Tibial artery (tissue), 4 donors: ENCODE data around the gene TMEM202.

ENCODE experiments used
- DNase-seq, 2 donors: peaks; one replicate each; pipeline ENCODE4 v3.0.0-alpha.2; 2019
- H3K27ac ChIP-seq, 2 donors: fragments of 200-600 bp; sonication (generic) in 1 of 2; 1 replicate in 1 of 2; 2 replicates in 1 of 2; pipeline ENCODE4 v1.5.1; 2018 to 2019; ENCODE audit warnings: mild to moderate bottlenecking in 1 of 2
- H3K27me3 ChIP-seq, 2 donors: fragments of 200-600 bp; sonication (generic) in 1 of 2; one replicate each; pipeline versions ENCODE4 v1.5.1 to v1.6.0; 2016 to 2019
- H3K36me3 ChIP-seq, 3 donors: fragments of 200-600 bp; sonication (generic) in 2 of 3; one replicate each; pipeline ENCODE4 v1.5.1; 2016 to 2019; ENCODE audit warnings: mild to moderate bottlenecking in 2 of 3
- H3K4me1 ChIP-seq, 4 donors: fragments of 200-600 bp; sonication (generic) in 2 of 4; 1 replicate in 3 of 4; 2 replicates in 1 of 4; pipeline ENCODE4 v1.5.1; 2016 to 2019
- H3K4me3 ChIP-seq, 2 donors: fragments of 200-600 bp; sonication (generic) in 1 of 2; 1 replicate in 1 of 2; 2 replicates in 1 of 2; pipeline ENCODE4 v1.5.1; 2018 to 2019; ENCODE audit warnings: mild to moderate bottlenecking in 2 of 2
- H3K9me3 ChIP-seq, 3 donors: fragments of 200-600 bp; sonication (generic) in 1 of 3; one replicate each; pipeline ENCODE4 v1.5.1; 2016 to 2019
- intact Hi-C: fragments of 100-400 bp; cut with DNase I; formaldehyde crosslinking; loops from one replicate; pipeline ENCODE4 v1.15.0; 2023; ENCODE audit warnings: low total_unique reads
- TF ChIP-seq, protein P1 (sequence below), 2 experiments: fragments of 200-600 bp in 1 of 2; fragments of 450-650 bp in 1 of 2; IDR thresholded peaks; one replicate each; pipeline ENCODE4 v1.5.1; 2017 to 2019; ENCODE audit warnings: antibody characterized with exemption in 2 of 2, mild to moderate bottlenecking in 1 of 2, moderate library complexity in 1 of 2

The TMEM202 gene, protein sequence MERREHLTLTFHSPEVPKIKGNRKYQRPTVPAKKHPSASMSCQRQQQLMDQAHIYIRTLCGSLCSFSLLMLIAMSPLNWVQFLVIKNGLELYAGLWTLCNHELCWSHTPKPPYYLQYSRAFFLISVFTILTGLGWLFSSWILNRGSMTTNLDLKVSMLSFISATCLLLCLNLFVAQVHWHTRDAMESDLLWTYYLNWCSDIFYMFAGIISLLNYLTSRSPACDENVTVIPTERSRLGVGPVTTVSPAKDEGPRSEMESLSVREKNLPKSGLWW

DNA sequence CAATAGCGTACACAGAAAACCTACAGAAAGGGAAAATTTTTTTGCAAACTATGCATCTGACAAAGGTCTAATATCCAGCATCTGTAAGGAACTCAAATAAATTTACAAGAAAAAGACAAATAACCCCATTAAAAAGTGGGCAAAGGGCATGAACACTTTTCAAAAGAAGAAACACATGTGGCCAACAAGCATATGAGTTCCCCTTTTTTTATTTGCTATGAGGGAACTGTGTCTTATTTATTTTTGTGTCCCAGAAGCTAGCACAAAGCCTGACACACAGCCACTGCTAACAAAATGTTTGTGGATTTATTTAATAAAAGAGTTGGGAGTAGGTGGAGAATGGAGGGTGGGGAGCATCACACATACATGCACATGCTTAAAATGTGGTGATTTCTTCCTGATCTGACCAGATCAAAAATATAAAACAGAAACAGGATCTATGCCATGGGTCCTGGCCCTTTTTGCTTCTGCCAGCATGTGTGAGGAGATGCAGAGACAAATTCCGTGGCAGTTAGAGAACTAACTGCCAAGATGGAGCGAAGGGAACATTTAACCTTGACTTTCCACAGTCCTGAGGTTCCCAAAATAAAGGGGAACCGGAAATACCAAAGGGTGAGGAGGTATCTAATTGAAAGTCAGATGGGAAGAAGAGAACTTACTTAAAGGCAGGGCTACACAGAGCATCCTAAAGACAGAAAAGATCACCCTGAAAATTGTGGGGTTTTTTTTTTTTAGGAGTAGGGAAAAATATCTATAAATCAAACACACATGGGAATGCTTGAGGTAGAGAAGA, at the start of gene TMEM202:
Gene TMEM202 (plus strand): TSS at position 510 of the 793 bp plus-strand sequence. CDS start 22 bp downstream, at position 532.
- Histone ChIP-seq H3K4me3 (no peak within 1 kb of the TSS), H3K4me1 (no peaks in the 10 kb centered on the region), H3K36me3 (no peaks in the 10 kb centered on the region), H3K27ac (no peak within 1 kb of the TSS), H3K9me3 (no peaks in the 10 kb centered on the region), H3K27me3 (peaks cover 0 to 20% of the 10 kb centered on the region in 2 donors)
- intact Hi-C loops = no loop called here
- DNase-seq = no peak
- TF ChIP-seq, protein P1, sequence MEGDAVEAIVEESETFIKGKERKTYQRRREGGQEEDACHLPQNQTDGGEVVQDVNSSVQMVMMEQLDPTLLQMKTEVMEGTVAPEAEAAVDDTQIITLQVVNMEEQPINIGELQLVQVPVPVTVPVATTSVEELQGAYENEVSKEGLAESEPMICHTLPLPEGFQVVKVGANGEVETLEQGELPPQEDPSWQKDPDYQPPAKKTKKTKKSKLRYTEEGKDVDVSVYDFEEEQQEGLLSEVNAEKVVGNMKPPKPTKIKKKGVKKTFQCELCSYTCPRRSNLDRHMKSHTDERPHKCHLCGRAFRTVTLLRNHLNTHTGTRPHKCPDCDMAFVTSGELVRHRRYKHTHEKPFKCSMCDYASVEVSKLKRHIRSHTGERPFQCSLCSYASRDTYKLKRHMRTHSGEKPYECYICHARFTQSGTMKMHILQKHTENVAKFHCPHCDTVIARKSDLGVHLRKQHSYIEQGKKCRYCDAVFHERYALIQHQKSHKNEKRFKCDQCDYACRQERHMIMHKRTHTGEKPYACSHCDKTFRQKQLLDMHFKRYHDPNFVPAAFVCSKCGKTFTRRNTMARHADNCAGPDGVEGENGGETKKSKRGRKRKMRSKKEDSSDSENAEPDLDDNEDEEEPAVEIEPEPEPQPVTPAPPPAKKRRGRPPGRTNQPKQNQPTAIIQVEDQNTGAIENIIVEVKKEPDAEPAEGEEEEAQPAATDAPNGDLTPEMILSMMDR (IDR thresholded peaks at IDR 0.05) = no peak

DNA sequence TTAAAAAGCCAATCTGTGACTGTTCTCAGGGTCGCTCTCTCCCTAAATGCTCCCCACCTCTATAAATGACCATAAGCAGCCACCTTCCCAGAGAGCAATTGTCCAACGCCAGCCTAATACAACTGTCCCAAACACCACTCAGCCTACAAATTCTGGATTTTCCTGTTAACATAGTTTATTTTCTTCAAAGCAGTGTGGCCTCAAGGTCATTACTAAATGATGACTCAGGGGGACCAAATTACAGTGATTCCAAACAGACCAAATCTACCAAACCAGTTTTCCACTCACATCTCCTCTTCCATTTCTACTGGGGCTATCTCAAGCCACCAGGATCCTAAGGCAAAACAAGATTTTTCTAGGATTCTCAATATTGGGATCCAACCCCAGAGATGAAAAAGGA, 44.8 kb upstream of the TMEM202 start:
- Histone ChIP-seq H3K27ac (no peak overlapping the region), H3K27me3 (no peaks in the 10 kb centered on the region), H3K36me3 (peaks cover 83 to 90% (median 84%) of the 10 kb centered on the region in 3 donors), H3K9me3 (no peaks in the 10 kb centered on the region), H3K4me1 (peaks cover 0 to 1% (median 0%) of the 10 kb centered on the region in 4 donors), H3K4me3 (no peak overlapping the region)
- intact Hi-C loops = no loop called here
- TF ChIP-seq, protein P1 (IDR thresholded peaks at IDR 0.05) = no peak
- no peak for DNase-seq

DNA sequence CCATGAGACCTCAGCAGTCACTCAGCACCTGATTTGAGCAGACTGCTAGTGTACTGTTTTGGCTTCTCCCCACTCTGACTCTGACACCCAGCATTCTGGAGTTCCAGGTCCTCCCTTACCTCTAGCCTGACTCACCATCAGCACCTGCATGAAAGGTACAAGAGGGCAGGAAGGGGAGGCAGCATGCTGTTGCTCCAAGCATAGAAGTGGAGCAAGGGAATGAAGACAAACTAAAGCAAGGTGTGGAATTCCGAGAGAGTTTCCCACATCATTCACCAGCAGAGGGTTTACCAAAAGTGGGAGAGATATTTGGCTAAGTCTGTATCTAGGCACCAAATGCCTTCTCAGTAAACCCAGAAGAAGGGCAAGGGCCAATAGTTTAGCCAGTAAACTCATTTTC, 43.6 kb upstream of the TMEM202 start:
- intact Hi-C loops = no loop called here
- no peak for DNase-seq
- H3K36me3 ChIP-seq = peaks cover 71 to 78% (median 72%) of the 10 kb centered on the region in 3 donors
- peaks cover 0 to 8% (median 1%) of the 10 kb centered on the region in 4 donors for H3K4me1 ChIP-seq
- H3K27me3 ChIP-seq = no peaks in the 10 kb centered on the region
- no peak overlapping the region for H3K4me3 ChIP-seq
- TF ChIP-seq, protein P1 (IDR thresholded peaks at IDR 0.05) = no peak
- H3K27ac ChIP-seq = no peak overlapping the region
- H3K9me3 ChIP-seq = no peaks in the 10 kb centered on the region

DNA sequence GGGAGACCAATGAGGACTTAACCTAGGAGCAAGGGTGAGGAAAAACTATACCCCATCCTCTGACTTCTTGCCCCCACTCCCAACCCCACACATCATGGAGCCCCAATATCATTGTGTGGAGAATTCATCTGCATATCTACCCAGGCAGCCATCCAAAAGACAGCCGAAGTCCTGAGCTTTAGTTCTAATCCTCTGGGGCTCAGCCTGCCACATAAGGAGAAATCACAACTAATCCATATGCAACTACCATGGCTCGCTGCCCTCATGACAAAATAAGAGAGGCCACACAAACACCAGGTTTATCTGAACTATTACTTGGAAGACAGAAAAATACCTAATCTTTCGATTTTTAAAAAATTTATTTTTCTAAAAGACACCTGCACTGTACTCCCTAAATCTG, 40.0 kb upstream of the TMEM202 start:
- TF ChIP-seq, protein P1 (IDR thresholded peaks at IDR 0.05) = no peak
- H3K27ac ChIP-seq = no peak overlapping the region
- H3K4me1 ChIP-seq = peaks cover 0 to 12% (median 1%) of the 10 kb centered on the region in 4 donors
- DNase-seq = no peak
- no peak overlapping the region for H3K4me3 ChIP-seq
- H3K9me3 ChIP-seq = no peaks in the 10 kb centered on the region
- intact Hi-C loops = no loop called here
- no peaks in the 10 kb centered on the region for H3K27me3 ChIP-seq
- peaks cover 36 to 41% (median 37%) of the 10 kb centered on the region in 3 donors for H3K36me3 ChIP-seq

DNA sequence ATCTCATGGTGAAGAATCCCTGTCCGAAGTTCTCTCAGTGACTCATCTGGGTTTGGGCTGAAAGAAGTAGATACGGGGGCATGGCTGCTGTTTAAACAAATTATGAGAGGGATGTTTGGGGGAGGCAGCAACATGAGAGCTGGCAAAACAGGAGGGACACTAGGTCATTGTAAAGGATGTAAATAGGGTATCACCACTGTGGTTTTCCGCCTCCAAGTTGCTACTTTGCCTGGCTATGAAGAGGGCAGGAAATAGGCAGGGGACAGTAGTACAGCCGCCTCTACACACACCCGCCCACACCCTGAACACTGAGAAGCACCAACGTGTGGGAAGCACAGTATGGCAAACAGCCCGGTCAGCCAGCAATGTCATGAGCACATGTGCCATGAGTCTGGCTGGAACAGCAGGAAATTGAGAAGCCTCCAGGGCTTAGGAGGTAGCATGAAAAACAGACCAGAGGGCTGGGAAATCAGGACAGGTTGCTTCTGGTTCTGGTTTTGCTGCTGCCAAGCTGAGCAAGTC, 39.4 kb upstream of the TMEM202 start:
- Histone ChIP-seq H3K4me3 (no peak overlapping the region), H3K27ac (no peak overlapping the region)
- DNase-seq = peak in 1 of 2 donors; percentile 36

More for the DNA sequence above, 39.4 kb upstream of the TMEM202 start:
- H3K9me3 ChIP-seq = no peaks in the 10 kb centered on the region
- peaks cover 31 to 35% (median 32%) of the 10 kb centered on the region in 3 donors for H3K36me3 ChIP-seq
- peaks cover 0 to 12% (median 1%) of the 10 kb centered on the region in 4 donors for H3K4me1 ChIP-seq
- TF ChIP-seq, protein P1 (IDR thresholded peaks at IDR 0.05) = no peak
- intact Hi-C loops = no loop called here
- H3K27me3 ChIP-seq = no peaks in the 10 kb centered on the region
